Stromal cell of bone marrow (primary cell): ENCODE measurements around the gene DMD.

Experiments used
- DNase-seq: peaks from one replicate; pipeline ENCODE4 v3.0.0-alpha.2; 2012; ENCODE audit warnings: low read depth

Gene DMD

DNA sequence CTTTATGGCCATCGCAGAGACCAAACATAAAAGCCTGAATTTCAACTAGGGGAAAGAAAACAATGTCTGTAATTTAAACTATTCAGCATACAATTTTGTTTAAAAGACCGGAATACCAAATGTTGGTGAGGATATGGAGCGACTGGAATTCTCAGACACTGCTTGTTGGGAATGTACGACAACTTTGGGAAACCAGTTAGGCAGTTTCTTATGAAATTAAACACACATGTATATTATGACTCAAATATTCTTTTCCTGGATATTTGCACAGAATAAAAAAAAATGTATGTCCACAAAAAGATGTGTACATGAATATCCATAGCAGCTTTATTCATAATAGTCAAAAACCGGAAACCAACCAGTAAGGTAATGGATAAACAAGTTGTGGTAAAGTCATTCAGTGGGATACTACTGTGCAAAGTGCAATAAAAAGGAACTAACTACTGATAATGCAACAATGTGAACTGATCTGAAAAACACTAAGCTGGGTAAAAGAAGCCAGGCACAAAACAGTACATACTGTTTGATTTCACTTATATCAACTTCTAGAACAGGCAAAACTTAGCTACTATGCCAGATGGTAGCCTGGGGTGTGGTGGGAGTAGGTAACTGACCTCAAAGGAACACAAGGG is 1986.9 kb downstream of the DMD start:
- DNase-seq: no peak

DNA sequence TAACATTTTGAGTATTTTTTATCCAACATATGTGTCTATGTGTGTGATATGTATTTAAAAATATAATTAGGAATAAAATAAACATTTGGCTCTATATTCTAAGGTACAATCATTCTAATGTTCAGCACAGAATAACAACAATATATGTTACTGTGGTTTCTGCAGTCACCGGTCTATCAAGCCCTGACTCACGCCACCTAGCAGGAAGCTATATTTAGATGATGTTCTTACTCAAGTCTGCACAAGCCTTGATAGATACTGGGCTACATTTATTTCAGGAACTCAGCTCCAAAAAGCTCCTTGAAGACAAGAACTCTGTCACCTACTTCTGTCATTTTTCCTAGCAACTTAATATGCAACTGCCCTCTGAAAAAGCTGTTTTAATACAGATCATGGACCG is 1987.5 kb downstream of the DMD start:
- no peak for DNase-seq

DNA sequence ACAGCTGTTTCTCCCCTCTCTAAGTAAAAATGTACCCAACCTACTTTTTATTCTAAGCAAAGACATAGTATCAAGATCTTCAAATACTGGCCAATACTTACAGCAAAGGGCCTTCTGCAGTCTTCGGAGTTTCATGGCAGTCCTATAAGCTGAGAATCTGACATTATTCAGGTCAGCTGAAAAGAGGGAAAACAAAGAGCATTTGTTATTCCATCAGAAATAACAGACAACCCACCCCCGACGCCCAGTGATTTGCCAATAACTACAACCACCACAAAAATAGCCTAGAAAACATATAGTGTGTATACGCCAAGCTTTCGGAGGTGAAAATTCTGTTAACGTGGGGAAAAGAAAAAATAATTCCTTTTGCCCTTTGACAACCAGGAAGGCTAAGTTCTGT is 1988.4 kb downstream of the DMD start:
- no peak for DNase-seq

DNA sequence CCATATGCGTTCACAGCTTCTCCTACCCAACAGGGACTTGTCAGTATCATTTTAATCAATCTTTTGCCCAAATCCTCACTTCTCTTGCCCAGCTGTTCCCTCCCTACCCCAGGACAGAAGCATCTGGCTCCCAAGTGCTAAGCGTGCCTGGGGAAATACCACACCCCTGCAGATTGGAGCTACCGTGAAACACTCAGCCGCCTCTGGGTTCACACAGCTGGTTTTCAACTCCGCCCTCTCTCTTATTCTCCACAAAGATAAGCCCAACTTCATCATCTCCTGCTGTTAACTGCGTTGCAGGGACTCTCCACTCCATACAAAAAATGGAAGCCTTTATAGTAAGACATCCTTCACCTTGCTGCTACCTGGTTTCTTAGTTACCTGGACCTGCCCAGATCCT is 1992.2 kb downstream of the DMD start:
- DNase-seq: no peak

DNA sequence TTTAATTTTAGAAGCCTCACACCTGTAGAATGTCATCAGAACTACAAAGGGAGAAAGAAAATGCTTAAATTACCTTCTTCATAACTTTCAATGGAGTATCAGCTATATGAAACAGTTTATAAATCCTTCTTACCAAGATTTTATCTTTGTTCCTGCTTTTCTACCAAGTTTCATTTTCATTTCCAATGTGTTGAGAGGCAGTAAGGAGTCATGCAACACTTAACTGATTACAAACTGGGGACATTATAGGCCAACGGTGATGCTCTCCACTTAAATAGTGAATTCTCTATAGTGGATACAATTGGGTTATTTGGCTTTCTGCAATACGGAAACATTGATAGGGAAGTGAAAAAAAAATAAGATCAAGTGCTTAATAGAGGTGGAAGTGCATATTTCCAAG is 1994.3 kb downstream of the DMD start:
- no peak for DNase-seq

DNA sequence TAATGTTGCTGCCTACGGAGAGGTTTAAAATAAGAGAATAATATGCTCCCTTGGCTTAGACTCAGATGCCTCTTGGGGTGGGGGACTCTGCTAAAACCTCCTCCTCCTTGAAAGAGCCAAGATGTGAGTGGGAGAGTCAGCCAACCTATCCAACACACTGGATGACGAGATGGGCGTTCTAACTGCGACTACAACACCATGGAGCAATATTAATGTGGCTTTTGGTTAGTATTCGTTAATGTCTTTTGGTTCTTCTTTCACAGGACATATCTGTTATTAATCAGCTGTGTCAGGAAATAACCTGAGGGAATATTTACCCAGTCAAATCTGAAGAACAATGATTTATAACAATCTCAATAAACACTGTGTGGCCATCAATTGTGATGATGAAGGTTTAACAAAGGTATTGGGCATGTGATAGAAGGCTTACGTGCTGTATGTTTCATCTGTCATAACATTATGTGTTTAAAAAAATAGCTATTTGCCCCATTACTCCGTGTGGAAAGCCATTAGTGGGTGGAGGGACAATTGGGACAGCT is 1996.0 kb downstream of the DMD start:
- no peak for DNase-seq

DNA sequence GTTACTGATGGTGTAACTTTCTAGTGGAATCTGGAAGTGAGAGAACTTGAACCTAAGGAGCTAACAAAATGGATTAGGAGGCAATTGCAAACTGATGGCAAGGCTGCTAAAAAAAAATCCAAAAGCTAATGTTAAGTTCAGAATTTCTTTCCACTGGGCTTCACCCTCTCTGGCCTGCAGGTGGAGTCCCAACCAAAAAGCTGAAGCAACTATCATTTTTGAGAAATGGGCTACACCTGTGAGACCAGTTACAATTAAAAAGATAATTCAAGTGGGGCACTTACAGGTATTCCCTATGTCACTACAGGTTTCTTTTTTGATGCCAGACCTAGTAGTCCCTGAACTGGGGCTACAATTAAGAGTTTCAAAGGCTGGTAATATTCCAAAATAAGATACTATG is 1997.4 kb downstream of the DMD start:
- DNase-seq: no peak

DNA sequence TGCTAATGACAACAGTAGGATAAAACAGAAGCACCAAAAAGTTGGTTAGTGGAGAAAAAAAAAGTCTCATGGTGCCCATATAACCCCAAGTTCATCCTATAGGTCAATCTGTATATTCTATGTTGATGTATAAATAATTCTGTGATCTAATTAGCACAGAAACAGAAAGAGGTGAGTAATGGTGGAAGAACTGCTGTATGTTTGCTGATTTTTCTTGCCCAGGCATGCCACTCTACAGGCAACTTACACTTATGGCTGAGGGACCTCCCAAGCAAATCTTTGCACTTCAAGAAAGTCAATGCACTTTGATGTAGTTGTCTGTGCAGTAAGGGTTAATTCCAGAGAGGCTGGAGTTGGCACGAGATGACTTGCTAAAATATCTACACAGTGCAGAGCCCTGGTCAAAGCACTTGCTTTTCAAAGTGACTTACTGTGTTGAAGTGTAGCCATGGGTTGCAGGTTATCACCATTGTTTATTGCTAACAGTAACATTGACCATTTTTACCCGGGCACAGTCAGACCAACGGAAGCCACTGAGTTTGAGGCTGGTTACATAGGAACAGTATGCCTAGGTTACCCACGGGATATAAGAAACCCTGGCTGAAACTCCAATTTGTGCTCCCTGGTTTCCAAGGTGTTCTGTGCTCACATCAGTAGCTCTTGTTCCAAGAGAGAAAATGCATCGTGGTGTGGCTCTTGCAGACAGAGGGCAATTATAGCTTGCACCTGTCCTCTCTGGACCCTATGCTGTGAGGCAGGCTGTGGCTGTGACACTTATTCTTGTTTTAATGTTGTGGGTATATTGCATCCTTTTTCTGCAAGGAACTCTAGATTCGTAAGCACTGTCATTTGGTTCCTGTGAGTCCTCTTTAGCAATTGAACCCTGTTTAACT is 1998.2 kb downstream of the DMD start:
- no peak for DNase-seq

DNA sequence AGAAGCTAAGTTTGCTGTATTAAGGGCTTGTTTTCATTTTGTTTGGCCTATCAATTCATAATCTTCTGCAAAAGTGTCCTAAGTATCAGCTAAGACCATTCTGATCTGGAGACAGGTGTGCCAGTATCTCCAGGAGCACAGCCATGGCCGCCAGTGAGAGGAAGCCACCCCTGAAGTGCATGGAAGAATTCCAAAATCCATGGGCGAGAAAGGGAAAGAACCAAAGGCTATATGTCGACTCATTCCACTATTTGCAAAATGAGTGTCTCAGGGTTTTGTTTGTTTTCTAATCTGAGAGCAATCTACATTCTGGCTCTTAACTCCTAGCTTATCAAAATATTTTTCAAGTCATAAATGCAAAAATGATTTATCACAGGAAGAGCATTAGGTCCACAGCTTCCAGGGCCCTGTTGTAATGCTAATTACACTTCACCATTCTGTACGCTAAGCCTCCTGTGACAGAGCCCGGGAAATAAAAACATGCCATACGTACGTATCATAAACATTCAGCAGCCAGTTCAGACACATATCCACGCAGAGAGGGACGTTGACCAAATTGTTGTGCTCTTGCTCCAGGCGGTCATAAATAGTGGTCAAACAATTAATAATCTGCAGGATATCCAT is 2002.2 kb downstream of the DMD start:
- DNase-seq: no peak

DNA sequence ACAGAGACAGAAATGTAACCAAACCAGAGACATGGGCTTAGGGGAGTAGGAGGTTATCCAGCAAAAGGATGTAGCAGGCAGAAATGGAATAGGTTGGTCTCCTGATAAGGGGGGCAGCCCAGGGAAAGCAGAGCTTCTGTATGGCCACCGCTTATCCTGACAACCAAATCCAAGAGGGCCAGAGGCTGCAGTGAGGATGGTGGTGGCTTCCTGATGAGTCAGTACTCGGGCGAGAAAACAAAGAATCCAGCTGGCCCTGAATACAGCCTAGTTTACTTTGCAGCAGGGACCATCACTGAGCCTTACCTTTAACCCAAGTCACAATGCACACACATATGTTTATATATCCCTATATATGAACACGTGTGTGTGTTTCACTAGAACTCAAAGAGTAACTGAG is 2009.8 kb downstream of the DMD start:
- DNase-seq: no peak

DNA sequence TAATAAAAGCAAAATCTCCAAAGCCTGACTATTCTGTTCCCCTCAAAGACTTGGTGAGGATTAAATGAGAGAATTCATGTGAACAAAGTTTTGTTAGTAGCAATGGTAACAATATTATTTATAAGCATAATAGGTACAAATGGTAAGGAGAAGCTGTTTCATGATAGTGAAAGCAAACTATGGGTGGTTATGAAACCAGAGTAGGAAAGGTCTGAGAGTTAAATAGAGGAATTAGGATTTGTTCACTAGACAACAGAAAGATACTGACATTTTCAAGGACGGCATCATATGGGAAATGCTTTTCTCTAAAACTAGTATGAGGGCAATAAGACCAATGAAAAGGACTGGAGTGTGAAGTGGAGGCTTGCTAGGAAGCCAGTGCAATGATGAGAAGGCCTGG is 2010.9 kb downstream of the DMD start:
- DNase-seq: no peak

DNA sequence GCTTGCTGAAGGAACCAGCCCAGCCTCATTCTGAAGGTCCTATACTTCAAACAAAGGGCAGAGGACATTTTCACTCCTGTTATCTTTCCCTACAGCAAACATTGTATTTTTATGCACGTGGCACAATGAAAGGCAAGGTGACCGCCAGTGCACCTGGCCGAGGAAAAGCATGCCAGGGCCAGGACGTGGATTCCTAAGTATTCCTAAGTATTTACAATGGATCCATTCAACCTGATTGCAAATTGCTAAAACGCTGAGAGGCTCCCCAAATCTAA is 2011.6 kb downstream of the DMD start:
- DNase-seq: no peak

DNA sequence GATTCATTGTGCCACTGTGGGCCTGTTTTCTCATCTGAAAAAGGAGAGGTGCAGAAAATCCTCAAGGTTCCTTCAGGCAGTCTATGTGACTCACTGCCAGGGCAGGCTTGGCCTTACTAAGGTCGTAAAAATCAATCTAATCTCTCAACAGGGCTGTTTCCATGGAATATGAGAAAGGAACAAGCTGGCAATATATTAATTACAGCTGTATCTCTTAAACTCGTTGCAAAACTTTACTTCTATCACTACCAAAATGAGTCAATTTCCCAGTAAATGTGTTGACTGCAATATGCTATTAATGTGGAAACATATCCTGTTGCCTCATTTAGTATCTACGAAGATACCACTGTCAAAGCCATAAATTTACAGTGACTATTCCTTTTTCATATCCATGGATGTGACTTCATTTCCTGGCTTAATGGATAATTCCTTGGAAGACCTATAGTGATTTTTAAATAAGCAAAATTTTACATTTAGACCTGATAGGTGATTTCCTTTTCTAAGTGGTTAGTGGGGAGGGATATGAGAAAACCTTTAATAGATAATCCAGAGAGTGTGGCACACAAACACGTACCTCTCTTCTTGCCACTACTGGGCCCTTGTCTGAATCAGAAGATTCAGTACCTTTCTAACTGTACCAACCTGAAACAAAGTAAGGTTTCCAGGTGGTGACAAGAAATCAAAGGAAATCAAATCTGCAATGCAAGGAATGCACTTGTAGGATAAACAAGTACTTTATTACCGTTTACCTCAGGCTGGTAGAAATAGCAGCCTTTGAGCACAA is 2012.1 kb downstream of the DMD start:
- DNase-seq: peak; percentile 10

DNA sequence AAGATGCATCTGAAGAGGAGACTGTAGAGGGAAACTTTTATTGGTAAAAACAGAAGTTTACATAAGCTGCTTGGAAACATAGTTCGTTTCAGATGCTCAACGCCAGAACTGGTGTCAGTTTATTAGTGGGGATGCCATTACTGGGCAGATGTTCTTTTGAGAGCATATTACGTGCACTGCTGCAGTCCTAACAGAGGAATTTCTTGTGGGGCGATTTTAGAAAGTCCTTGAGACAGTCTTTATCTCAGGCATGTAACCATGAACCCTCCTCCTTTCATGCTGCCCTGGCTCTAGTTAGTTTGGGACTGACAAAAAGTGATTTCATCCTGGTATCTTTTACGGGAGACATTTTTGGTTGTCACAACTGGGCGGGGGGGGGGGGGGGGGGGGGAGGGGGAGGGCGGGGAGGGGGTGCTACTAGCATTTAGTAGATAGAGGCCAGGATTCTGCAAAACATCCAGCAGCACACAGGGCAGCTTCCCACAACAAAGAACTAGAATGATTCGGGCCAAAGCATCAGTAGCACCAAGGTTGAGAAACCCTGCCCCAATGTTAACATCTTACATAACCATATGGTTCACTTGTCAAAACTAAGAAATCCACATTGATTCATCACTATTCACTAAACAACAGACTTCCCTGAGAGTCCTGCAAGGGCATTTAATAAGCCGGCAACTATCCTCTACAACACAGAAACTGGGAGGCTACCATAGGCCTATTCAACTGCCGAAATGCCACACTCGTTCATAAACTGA is 2021.0 kb downstream of the DMD start:
- DNase-seq: no peak

DNA sequence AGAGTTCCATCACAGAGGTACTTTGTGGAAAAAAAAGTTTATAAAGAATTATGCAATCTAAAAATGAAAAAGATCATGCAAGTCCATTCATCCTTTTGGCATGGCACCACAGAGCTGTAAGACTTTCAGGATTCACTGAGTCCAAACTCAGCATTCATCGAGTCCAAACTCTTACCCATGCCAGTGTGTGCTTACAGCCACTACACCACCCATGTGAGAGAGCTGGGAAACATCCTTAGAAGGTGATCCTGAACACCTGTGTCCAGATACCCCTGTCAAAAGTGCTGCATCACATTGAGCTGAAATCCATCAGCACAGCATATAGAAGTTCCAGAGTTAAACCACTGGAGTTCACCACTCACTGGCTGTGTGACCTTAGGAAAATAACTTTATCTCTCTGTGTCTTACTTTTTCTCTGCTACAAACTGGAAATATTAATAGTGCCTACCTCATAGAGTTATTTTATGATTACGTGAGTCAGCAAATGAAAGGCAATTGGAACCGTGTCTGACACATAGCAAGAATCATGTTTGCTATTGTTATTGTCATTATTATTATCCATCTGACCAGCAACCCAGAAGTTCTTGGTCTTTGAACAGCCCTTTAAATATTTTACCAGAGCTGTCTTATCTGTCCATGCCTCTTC is 2024.5 kb downstream of the DMD start:
- no peak for DNase-seq

DNA sequence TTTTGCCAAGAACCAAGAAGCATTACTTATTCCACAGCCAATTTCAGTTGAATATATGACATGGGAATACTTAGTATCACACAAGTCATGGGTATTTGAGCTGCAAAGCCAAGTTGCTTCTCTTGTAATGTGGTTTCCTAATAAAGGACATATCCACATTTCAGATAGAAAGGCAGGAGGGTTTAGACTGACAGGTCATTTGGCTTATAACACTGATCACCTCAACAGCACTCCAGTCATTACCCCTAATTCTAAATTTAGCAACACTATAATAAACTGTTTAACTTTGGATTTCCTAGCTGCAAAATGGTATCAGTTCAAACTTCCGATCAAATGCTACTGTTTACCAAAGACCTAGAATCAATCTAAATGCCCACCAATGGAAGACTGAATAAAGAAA is 2025.5 kb downstream of the DMD start:
- no peak for DNase-seq

DNA sequence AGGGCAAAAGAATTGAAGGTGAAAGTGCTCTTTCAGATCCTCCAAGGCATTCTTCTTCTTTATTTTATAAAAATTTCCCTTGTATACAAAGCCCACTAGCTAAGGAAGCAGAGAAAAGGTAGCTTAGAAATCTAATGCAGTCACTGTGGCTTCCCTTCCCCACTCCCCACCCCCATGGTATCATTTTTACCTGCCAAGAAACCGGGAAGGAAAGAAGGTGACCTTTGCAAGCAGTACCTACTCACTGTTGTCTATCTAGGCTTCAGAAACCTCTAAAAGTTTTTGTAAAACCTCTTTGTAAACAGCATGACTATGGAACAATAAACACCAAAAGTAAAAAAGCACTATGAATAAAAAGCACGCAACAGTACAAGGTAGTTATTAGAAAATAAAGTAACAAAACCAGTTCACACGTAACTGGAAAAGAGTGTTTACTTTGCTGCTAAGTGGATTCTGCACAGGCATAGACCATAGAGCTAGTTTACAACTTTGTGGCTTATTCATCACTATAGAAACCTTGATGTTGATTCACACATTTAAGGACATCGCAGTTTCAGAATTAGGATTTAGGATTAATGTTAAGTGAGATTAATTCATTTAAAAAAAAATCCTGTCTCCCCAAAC is 2029.9 kb downstream of the DMD start:
- no peak for DNase-seq

DNA sequence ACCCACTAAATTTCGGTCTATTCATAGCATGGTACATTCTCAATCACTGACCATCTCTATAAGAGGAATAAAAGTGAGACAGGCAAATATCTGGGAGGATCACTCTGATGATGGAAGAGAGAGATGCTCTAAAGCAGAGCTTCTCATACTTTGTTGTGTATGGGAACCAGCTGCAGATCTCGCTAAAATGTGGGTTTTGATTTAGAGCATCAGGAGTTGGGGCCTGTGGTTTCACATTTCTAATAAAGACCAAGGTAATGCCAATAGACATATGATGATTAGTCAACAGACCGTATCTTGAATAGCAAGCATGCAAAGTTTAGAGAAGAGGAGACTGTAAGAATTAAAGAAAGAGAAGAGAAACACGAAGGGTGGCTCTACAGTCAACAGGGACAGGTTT is 2032.1 kb downstream of the DMD start:
- no peak for DNase-seq

DNA sequence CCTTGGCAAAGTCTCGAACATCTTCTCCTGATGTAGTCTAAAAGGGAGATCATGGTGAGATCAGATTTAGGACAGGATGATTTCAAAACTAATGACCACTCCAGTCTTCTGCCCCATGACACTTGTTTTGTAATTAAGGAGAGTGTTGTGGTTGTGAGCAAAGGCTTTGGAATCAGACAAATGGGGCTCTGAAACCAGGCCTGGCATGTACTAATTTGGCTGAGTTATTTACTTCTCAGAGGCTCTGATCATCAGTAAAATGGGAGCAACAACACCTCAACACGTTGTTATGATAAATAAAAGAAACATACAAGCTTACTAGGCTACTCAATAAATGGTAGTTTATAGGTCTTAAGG is 2032.6 kb downstream of the DMD start:
- DNase-seq: no peak

DNA sequence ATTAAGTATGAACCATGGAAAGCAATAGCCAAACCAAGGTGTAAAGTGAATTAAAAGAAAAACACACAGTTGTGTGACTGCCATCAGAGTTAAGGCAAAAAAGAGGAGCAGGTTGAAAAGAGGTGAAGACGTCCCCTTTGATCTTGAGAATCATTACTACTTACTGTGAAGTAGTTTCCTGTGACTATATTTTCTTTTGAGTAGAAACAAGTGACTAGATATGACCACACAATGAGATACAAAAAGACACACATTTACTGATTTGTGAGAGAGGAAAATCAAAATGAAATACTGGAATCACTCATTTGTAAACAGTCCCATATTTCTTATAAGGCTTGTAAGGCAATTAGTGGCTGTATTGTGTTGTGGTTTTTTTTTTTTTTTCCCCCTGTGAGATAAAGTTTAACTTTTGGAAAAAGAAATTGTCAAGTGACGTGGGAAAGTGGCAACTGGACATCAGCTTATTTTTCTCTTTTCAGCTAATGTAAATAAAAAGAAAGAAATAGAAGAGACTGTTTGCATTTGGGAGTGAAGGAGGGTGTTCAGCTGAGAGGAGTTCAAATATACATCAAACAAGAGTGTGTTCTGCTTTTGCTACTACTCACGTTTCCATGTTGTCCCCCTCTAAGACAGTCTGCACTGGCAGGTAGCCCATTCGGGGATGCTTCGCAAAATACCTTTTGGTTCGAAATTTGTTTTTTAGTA is 2033.1 kb downstream of the DMD start:
- DNase-seq: no peak
